Measurements from ENCODE around the gene PACRG.

The PACRG gene

GRCh38 chr6:162688751-162689345, 38.9 kb upstream of the PACRG start:
- Histone ChIP-seq H3K27ac (ENCODE audit: low read depth, low read length) (no peak overlapping the region), H3K4me3 (ENCODE audit: low read depth in 1 of 2, low read length in 2 of 2) (no peak overlapping the region), H3K36me3 (ENCODE audit: control insufficient read depth in 1 of 2, insufficient read depth in 2 of 2, low read length in 2 of 2) (no peaks in the 10 kb centered on the region), H3K9me3 (ENCODE audit: control insufficient read depth in 1 of 2, low read length in 2 of 2) (no peaks in the 10 kb centered on the region), H3K9ac (ENCODE audit: low read depth in 1 of 2, low read length in 2 of 2) (no peak overlapping the region), H3K4me1 (ENCODE audit: control insufficient read depth in 1 of 2, insufficient read depth in 2 of 2, low read length in 2 of 2) (peaks cover 0 to 5% of the 10 kb centered on the region in 2 donors), H3K27me3 (ENCODE audit: control insufficient read depth in 1 of 2, insufficient read depth in 2 of 2, low read length in 2 of 2) (no peaks in the 10 kb centered on the region)

- no peak overlapping the region for H3K9ac ChIP-seq (ENCODE audit: low read depth in 1 of 2, low read length in 2 of 2)
- no peaks in the 10 kb centered on the region for H3K27me3 ChIP-seq (ENCODE audit: control insufficient read depth in 1 of 2, insufficient read depth in 2 of 2, low read length in 2 of 2)
- no peak overlapping the region for H3K4me3 ChIP-seq (ENCODE audit: low read depth in 1 of 2, low read length in 2 of 2)
- H3K9me3 ChIP-seq (ENCODE audit: control insufficient read depth in 1 of 2, low read length in 2 of 2) = no peaks in the 10 kb centered on the region
- no peak overlapping the region for H3K27ac ChIP-seq (ENCODE audit: low read depth, low read length)
- H3K4me1 ChIP-seq (ENCODE audit: control insufficient read depth in 1 of 2, insufficient read depth in 2 of 2, low read length in 2 of 2) = no peaks in the 10 kb centered on the region
- no peaks in the 10 kb centered on the region for H3K36me3 ChIP-seq (ENCODE audit: control insufficient read depth in 1 of 2, insufficient read depth in 2 of 2, low read length in 2 of 2)
Measured at GRCh38 chr6:162690158-162690557, 37.6 kb upstream of the PACRG start.

- Histone ChIP-seq H3K4me1 (ENCODE audit: control insufficient read depth in 1 of 2, insufficient read depth in 2 of 2, low read length in 2 of 2) (peaks cover 0 to 9% of the 10 kb centered on the region in 2 donors), H3K27ac (ENCODE audit: low read depth, low read length) (no peak overlapping the region), H3K9ac (ENCODE audit: low read depth in 1 of 2, low read length in 2 of 2) (no peak overlapping the region), H3K27me3 (ENCODE audit: control insufficient read depth in 1 of 2, insufficient read depth in 2 of 2, low read length in 2 of 2) (no peaks in the 10 kb centered on the region), H3K9me3 (ENCODE audit: control insufficient read depth in 1 of 2, low read length in 2 of 2) (no peaks in the 10 kb centered on the region), H3K4me3 (ENCODE audit: low read depth in 1 of 2, low read length in 2 of 2) (no peak overlapping the region), H3K36me3 (ENCODE audit: control insufficient read depth in 1 of 2, insufficient read depth in 2 of 2, low read length in 2 of 2) (no peaks in the 10 kb centered on the region)
Measured at GRCh38 chr6:162697872-162698403, 29.8 kb upstream of the PACRG start.

GRCh38 chr6:162698440-162698839, 29.3 kb upstream of the PACRG start:
- no peak overlapping the region for H3K9ac ChIP-seq (ENCODE audit: low read depth in 1 of 2, low read length in 2 of 2)
- no peak overlapping the region for H3K27ac ChIP-seq (ENCODE audit: low read depth, low read length)
- no peak overlapping the region for H3K4me3 ChIP-seq (ENCODE audit: low read depth in 1 of 2, low read length in 2 of 2)

GRCh38 chr6:162699961-162700360, 27.8 kb upstream of the PACRG start:
- Histone ChIP-seq H3K36me3 (ENCODE audit: control insufficient read depth in 1 of 2, insufficient read depth in 2 of 2, low read length in 2 of 2) (no peaks in the 10 kb centered on the region), H3K27ac (ENCODE audit: low read depth, low read length) (no peak overlapping the region), H3K4me3 (ENCODE audit: low read depth in 1 of 2, low read length in 2 of 2) (no peak overlapping the region), H3K9me3 (ENCODE audit: control insufficient read depth in 1 of 2, low read length in 2 of 2) (no peaks in the 10 kb centered on the region), H3K4me1 (ENCODE audit: control insufficient read depth in 1 of 2, insufficient read depth in 2 of 2, low read length in 2 of 2) (peaks cover 0 to 9% of the 10 kb centered on the region in 2 donors), H3K27me3 (ENCODE audit: control insufficient read depth in 1 of 2, insufficient read depth in 2 of 2, low read length in 2 of 2) (no peaks in the 10 kb centered on the region), H3K9ac (ENCODE audit: low read depth in 1 of 2, low read length in 2 of 2) (no peak overlapping the region)

More at GRCh38 chr6:162698440-162698839, 29.3 kb upstream of the PACRG start:
- H3K27me3 ChIP-seq (ENCODE audit: control insufficient read depth in 1 of 2, insufficient read depth in 2 of 2, low read length in 2 of 2) = no peaks in the 10 kb centered on the region
- H3K36me3 ChIP-seq (ENCODE audit: control insufficient read depth in 1 of 2, insufficient read depth in 2 of 2, low read length in 2 of 2) = no peaks in the 10 kb centered on the region
- H3K9me3 ChIP-seq (ENCODE audit: control insufficient read depth in 1 of 2, low read length in 2 of 2) = no peaks in the 10 kb centered on the region
- peaks cover 0 to 9% of the 10 kb centered on the region in 2 donors for H3K4me1 ChIP-seq (ENCODE audit: control insufficient read depth in 1 of 2, insufficient read depth in 2 of 2, low read length in 2 of 2)

- H3K27me3 ChIP-seq (ENCODE audit: control insufficient read depth in 1 of 2, insufficient read depth in 2 of 2, low read length in 2 of 2) = no peaks in the 10 kb centered on the region
- H3K9me3 ChIP-seq (ENCODE audit: control insufficient read depth in 1 of 2, low read length in 2 of 2) = no peaks in the 10 kb centered on the region
- no peak overlapping the region for H3K9ac ChIP-seq (ENCODE audit: low read depth in 1 of 2, low read length in 2 of 2)
- no peak overlapping the region for H3K4me3 ChIP-seq (ENCODE audit: low read depth in 1 of 2, low read length in 2 of 2)
- H3K27ac ChIP-seq (ENCODE audit: low read depth, low read length) = no peak overlapping the region
- no peaks in the 10 kb centered on the region for H3K36me3 ChIP-seq (ENCODE audit: control insufficient read depth in 1 of 2, insufficient read depth in 2 of 2, low read length in 2 of 2)
- peaks cover 0 to 9% of the 10 kb centered on the region in 2 donors for H3K4me1 ChIP-seq (ENCODE audit: control insufficient read depth in 1 of 2, insufficient read depth in 2 of 2, low read length in 2 of 2)
Measured at GRCh38 chr6:162700966-162701365, 26.8 kb upstream of the PACRG start.

GRCh38 chr6:162701551-162701950, 26.2 kb upstream of the PACRG start:
- Histone ChIP-seq H3K36me3 (ENCODE audit: control insufficient read depth in 1 of 2, insufficient read depth in 2 of 2, low read length in 2 of 2) (no peaks in the 10 kb centered on the region), H3K9me3 (ENCODE audit: control insufficient read depth in 1 of 2, low read length in 2 of 2) (no peaks in the 10 kb centered on the region), H3K27me3 (ENCODE audit: control insufficient read depth in 1 of 2, insufficient read depth in 2 of 2, low read length in 2 of 2) (no peaks in the 10 kb centered on the region), H3K27ac (ENCODE audit: low read depth, low read length) (no peak overlapping the region), H3K4me3 (ENCODE audit: low read depth in 1 of 2, low read length in 2 of 2) (no peak overlapping the region), H3K9ac (ENCODE audit: low read depth in 1 of 2, low read length in 2 of 2) (no peak overlapping the region), H3K4me1 (ENCODE audit: control insufficient read depth in 1 of 2, insufficient read depth in 2 of 2, low read length in 2 of 2) (peaks cover 0 to 9% of the 10 kb centered on the region in 2 donors)

GRCh38 chr6:162702446-162702845, 25.3 kb upstream of the PACRG start:
- no peak overlapping the region for H3K27ac ChIP-seq (ENCODE audit: low read depth, low read length)
- H3K4me1 ChIP-seq (ENCODE audit: control insufficient read depth in 1 of 2, insufficient read depth in 2 of 2, low read length in 2 of 2) = peaks cover 0 to 9% of the 10 kb centered on the region in 2 donors
- no peak overlapping the region for H3K9ac ChIP-seq (ENCODE audit: low read depth in 1 of 2, low read length in 2 of 2)
- H3K36me3 ChIP-seq (ENCODE audit: control insufficient read depth in 1 of 2, insufficient read depth in 2 of 2, low read length in 2 of 2) = no peaks in the 10 kb centered on the region
- H3K9me3 ChIP-seq (ENCODE audit: control insufficient read depth in 1 of 2, low read length in 2 of 2) = no peaks in the 10 kb centered on the region
- H3K27me3 ChIP-seq (ENCODE audit: control insufficient read depth in 1 of 2, insufficient read depth in 2 of 2, low read length in 2 of 2) = no peaks in the 10 kb centered on the region
- no peak overlapping the region for H3K4me3 ChIP-seq (ENCODE audit: low read depth in 1 of 2, low read length in 2 of 2)

- Histone ChIP-seq H3K9me3 (ENCODE audit: control insufficient read depth in 1 of 2, low read length in 2 of 2) (no peaks in the 10 kb centered on the region), H3K27me3 (ENCODE audit: control insufficient read depth in 1 of 2, insufficient read depth in 2 of 2, low read length in 2 of 2) (no peaks in the 10 kb centered on the region), H3K9ac (ENCODE audit: low read depth in 1 of 2, low read length in 2 of 2) (no peak overlapping the region), H3K36me3 (ENCODE audit: control insufficient read depth in 1 of 2, insufficient read depth in 2 of 2, low read length in 2 of 2) (no peaks in the 10 kb centered on the region), H3K27ac (ENCODE audit: low read depth, low read length) (no peak overlapping the region), H3K4me3 (ENCODE audit: low read depth in 1 of 2, low read length in 2 of 2) (no peak overlapping the region), H3K4me1 (ENCODE audit: control insufficient read depth in 1 of 2, insufficient read depth in 2 of 2, low read length in 2 of 2) (no peaks in the 10 kb centered on the region)
Measured at GRCh38 chr6:162704001-162704400, 23.8 kb upstream of the PACRG start.

- H3K9me3 ChIP-seq (ENCODE audit: control insufficient read depth in 1 of 2, low read length in 2 of 2) = no peaks in the 10 kb centered on the region
- H3K9ac ChIP-seq (ENCODE audit: low read depth in 1 of 2, low read length in 2 of 2) = no peak overlapping the region
- no peaks in the 10 kb centered on the region for H3K36me3 ChIP-seq (ENCODE audit: control insufficient read depth in 1 of 2, insufficient read depth in 2 of 2, low read length in 2 of 2)
- H3K4me3 ChIP-seq (ENCODE audit: low read depth in 1 of 2, low read length in 2 of 2) = no peak overlapping the region
- no peak overlapping the region for H3K27ac ChIP-seq (ENCODE audit: low read depth, low read length)
- no peaks in the 10 kb centered on the region for H3K27me3 ChIP-seq (ENCODE audit: control insufficient read depth in 1 of 2, insufficient read depth in 2 of 2, low read length in 2 of 2)
- no peaks in the 10 kb centered on the region for H3K4me1 ChIP-seq (ENCODE audit: control insufficient read depth in 1 of 2, insufficient read depth in 2 of 2, low read length in 2 of 2)
Measured at GRCh38 chr6:162705736-162706135, 22.0 kb upstream of the PACRG start.
